GM23248 (cell line): Measurements from ENCODE around the gene LSM12.
"Not testable (repeated sequence)": the region's sequence is repeated elsewhere in the genome, so short reads cannot be mapped to it uniquely, and the experiment has no call there.

Experiments
- EZH2 ChIP-seq: fragments of 200-600 bp; sonication (generic); IDR thresholded peaks from 2 replicates; pipeline ENCODE4 v1.6.1; 2018; ENCODE audit warnings: antibody characterized with exemption, mild to moderate bottlenecking; ENCODE audit not compliant: insufficient read depth, poor library complexity, severe bottlenecking
- EZH2phosphoT487 ChIP-seq: fragments of 200-600 bp; sonication (generic); IDR thresholded peaks from 2 replicates; pipeline ENCODE4 v1.6.1; 2018; ENCODE audit warnings: antibody characterized with exemption, moderate library complexity, mild to moderate bottlenecking, low read depth; ENCODE audit not compliant: insufficient read depth

DNA sequence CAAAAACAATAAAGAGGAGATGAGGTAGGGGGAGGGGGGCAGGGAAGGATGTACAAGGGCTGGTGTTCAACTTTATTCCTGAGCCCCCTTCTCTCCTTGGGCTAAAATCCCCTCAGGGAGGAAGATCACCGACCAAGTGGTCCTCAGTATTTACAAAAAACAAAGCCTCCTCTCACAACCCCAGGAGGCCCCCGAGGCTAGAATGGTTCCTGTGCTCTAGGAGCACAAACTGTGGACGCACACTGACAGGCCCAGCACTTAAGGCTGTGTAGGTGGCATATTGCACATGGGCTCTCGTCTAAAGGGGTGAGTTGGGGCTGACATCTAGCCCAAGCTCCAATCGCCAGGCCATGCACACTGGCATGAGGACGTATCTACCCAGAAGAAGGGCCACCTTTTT is 35.4 kb upstream of the LSM12 start:
- not testable (repeated sequence) for TF ChIP-seq EZH2phosphoT487, EZH2
